Endometrial microvascular endothelial cells (primary cell): ENCODE results near the gene CNTNAP5. TPM values are rescaled to one million over a fixed set of nuclear protein-coding genes. Genes with fewer than 3 reads are reported as not detected.

Experiments
- in situ Hi-C: cut with HindIII; loops from 2 replicates; pipeline ENCODE4 v1.10.0; 2017; ENCODE audit warnings: low sequenced_read_pairs, low pct_unique_long_range_greater_than_20kb; ENCODE audit errors: inconsistent ontology term
- total RNA-seq: library from RNA; depleted of rRNA; stranded (reverse); fragments of >200 nt; gene quantifications from one replicate; pipeline ENCODE4 v1.2.3, GENCODE V29; 2015; ENCODE audit errors: inconsistent ontology term

Gene CNTNAP5
- total RNA-seq, 1 donor from 2014 or later, result not detected

- in situ Hi-C loops, result no loop called here
Observed at GRCh38 chr2:124953921-124954320, 928.8 kb downstream of the CNTNAP5 start.

GRCh38 chr2:124959581-124959980, 934.5 kb downstream of the CNTNAP5 start:
- in situ Hi-C loops, result no loop called here

- in situ Hi-C loops, result no loop called here
Observed at GRCh38 chr2:124961132-124961531, 936.0 kb downstream of the CNTNAP5 start.
